Fibroblast of gingiva (primary cell): ENCODE results near the gene LMAN1L.

ENCODE experiments used
- DNase-seq: peaks from one replicate; pipeline ENCODE4 v3.0.0-alpha.2; 2011; ENCODE audit warnings: low read depth

Gene LMAN1L

DNA sequence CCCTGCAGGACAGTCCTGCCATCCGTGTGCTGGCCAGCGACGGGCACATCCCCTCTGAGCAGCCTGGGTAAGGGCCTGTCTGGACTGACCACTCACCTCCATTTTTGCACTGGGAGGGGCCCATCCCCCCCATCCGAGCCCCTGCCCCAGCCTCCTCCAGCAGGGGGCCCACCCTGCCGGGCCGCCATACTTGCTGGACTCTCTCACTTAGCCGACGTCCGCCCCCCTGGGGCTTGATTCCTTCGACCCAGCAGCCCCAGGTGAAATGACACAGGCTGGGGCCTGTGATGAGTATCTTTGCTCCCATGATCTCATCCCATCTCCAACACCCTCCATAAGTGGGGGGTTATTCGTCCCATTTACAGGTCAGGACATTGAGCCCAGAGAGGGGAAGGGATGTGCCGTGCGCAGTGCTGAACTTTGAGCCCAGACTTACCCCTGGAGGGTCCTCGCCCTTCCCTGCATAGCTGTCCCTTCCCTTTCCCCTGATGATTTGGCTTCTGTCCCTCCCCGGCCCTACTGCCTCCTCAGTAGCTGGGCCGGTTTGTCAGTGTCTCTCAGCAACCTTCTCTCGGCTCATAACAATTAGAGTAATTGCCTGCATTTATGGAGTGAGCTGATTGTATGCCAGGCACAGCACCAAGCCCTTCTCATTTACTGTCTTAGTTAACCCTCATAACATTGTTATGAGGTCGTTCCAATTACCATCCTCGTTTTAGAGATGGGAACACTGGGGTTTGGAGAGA, 4.2 kb downstream of the LMAN1L start:
- no peak for DNase-seq

DNA sequence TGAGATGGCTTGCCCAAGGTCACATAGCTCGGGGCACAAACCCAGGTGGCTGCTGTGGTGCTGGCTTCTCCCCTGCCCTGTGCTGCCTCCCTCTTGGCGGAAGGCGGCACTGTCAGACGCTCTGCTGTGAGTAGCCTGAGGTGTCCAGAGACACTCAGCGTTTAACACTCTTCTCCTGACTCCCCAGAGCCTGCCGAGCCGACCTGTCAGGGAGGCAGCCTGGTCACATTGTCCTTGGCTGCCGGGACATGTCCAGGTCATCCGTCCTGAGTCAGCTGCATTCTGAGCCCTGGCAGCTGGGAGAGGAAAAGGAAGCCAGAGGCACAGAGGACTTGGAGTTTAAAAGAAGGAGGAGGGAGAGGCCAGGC, 4.7 kb downstream of the LMAN1L start:
- DNase-seq, result no peak

DNA sequence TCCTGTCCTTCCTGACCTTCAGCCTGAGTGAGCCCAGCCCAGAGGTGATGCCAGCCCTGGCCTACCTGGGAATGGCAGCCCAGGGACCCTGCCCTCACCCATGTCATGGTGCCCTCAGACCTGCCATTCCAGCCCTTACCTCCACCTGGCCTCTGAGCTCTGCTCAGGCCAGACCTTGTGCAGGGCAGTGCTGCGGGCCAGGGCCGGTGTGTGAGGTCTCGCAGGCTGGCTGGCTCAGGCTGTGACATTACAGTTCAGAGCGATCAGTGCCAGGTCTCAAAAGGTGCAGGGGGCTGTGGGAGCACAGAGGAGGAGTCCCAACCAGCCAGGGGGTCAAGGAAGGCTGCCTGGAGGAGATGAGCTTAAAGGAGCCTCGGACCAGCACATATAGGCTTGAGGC, 7.4 kb downstream of the LMAN1L start:
- no peak for DNase-seq

DNA sequence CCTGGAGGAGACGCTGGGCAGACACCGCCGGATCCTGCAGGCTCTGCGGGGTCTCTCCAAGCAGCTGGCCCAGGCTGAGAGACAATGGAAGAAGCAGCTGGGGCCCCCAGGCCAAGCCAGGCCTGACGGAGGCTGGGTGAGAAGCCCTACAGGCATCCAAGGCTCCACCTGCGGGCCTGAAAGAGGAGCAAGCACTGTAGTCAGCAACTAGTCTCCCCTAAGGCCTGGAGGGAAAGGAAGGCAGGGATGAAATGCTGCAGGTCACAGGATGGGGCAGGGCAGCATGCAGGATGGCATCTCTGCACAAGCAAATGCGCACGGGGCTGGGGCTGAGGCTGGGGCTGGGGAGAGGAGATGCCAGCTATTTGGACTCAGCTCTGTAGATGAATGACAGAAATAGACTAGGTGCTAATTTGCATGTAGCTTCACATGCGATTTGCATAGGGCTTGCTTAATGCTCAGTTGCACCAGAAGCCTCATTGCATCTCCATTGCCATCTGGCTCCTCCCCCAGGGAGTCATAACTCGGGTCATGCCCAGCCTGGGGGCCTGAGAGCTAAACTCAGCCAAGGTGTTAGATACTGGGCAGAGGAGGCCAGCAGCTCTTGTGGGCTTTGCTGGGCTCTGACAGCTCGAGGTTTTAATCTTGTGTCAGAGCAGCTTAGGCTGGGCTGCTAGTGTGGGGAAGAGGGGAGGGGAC, 8.6 kb downstream of the LMAN1L start:
- no peak for DNase-seq

DNA sequence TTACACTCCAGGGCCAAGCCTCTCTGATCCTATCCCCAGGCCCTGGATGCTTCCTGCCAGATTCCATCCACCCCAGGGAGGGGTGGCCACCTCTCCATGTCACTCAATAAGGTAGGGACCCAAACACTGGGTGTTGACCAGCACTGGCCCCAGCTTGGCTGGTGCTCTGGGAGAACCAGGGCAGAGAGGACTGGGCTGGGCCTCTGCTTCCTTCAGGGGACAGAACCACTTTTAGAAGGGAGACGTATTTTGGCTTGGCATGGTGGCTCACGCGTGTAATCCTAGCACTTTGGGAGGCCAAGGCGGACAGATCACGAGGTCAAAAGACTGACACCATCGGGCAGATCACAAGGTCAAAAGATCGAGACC, 9.1 kb downstream of the LMAN1L start:
- no peak for DNase-seq

DNA sequence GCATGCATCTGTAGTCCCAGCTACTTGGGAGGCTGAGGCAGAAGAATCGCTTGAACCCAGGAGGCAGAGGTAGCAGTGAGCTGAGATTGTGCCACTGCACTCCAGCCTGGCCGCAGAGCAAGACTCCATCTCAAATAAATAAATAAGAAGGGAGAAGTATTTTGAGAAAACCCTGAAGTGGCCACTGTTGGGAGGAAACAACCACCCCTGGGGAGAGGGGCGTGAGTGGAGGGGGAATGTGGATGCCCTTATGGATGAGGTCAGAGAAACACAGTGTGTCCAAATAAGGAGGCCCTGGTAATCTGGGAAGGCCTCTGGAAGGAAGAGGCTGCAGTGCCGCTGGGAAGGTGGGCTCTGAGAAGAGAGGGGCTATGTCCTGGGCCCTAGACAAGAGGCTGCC, 9.6 kb downstream of the LMAN1L start:
- no peak for DNase-seq

DNA sequence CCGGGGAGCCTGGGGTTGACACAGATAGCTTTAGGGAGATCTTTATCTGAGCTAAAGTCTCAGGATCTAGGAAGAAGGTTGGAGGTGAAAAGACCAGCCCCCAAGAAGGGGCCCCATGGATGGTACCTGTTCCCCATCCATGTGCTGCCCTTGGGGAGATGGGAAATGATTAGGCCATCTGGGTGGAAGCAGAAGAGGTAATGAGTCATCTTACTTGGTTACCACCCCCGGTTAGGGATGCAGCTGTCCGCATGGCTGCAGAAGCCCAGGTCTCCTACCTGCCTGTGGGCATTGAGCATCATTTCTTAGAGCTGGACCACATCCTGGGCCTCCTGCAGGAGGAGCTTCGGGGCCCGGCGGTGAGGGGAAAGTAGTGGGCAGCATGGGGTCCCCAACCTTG, 10.7 kb downstream of the LMAN1L start:
- DNase-seq, result no peak

DNA sequence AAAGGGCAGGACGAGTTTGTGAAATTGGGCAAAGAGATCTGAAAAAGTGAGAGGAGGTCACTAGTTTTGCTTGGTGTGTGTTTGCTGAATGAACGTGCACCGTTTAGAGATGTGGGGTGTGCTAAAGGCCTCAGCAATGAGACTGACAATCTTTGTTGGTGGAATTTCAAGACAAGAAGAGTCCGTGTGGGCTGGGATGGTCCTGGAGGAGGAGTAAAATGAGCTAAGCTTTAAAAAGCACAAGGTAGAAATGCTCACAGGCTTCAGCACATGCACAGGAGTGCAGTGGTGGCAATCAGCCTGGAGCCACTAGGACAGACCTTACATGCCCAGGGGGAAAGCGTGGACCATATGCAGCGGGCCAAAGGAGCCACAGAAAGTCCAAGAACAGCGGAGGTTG, 12.3 kb downstream of the LMAN1L start:
- no peak for DNase-seq

DNA sequence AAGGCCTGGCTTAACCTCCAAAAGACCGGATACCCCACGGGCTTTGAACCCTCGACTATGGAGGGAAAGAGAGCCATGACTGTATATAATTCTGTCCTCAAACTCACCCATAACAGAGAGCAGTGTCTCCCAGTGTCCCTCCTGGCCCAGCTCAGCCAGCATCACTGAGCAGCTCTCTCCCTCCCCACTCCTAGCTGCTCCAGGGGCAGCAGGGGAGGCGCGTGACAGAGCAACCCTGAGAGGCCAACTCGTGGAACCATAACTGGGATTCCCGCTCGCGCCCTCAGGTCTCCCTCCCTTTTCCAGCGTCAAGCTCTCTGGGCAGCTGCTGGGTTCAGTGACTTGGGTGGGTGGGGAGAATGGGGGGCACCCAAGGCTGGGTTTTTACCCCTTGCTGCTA, 13.2 kb downstream of the LMAN1L start:
- DNase-seq, result no peak

DNA sequence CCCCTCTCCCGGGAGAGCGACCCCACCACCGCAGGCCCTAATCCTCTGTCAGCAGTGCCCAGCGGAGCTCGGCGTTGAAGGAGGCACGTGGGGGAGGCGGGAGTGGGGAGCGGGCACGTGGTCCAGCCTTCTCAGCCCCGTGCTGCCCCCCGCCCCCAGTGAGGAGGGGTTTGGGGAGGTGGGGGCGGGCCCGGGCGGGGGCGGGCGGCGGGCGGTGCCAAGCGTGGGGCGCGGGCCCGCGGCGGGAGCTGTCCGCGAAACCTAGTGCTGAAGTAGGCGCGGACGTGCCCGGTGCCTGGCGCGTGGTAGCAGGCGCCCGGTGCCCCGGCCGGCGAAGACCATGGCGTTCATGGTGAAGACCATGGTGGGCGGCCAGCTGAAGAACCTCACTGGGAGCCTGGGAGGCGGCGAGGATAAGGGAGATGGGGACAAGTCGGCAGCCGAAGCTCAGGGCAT, 13.8 kb downstream of the LMAN1L start, which contains the start of gene CPLX3:
CPLX3 (plus strand) TSS at position 264 of the 456 bp plus-strand sequence; CDS start at position 341, 77 bp downstream.
- no peak for DNase-seq

DNA sequence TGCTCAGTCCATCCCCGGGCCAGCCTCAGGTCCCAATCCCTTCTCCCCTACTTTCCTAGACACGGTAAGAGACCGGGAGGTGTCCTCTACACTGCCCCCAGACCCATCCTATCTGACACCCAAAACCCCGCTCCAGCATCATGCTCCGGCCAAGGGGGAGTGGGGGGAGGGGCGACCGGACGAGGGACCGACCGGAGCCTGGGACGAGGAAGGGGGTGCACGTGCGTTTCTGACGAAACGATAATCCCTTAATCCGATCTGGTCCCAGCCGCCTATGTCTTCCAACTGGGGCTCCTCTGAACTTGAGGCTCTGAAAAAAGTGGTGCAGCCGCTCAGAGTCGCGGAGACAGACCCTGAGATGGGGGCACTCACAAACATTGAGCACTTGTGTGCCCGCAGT, 14.3 kb downstream of the LMAN1L start:
- DNase-seq, result no peak

DNA sequence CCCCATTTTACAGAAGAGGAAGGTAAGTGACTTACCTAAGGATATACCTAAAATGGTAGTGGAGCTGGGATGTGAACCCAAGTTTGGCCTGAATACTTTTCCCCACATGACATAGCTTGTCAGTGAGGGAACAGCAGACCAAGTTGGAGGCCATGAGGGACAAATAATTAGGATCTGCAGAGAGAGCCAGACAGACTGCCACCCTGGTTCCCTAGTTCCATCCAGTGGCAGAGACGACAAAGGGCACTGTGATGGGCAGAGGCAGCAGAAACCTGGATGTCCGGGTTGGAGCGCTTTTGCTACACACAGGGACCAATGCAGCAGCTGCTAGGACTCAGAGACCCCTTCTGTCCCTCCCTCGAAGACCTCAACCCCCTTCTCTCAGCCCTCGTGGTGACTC, 15.0 kb downstream of the LMAN1L start:
- DNase-seq, result no peak

DNA sequence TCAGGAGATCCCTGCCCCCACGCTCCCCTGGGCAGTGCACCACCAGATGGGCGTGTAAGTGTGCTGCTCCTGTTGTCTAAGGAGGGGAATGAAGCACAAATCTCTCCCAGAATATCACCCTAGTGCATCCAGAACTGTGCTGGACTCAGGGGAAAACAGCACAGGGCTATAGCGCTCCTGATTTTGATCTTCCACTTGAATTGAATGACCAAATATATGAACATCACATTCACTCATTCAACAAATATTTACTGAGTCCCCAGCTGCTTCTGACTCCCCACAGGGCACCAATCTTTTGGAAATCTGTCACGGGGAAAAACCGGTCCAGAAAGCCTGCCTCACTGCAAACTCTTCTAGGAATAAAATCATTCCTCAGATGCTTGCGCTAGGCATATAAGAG, 16.2 kb downstream of the LMAN1L start:
- DNase-seq, result no peak

DNA sequence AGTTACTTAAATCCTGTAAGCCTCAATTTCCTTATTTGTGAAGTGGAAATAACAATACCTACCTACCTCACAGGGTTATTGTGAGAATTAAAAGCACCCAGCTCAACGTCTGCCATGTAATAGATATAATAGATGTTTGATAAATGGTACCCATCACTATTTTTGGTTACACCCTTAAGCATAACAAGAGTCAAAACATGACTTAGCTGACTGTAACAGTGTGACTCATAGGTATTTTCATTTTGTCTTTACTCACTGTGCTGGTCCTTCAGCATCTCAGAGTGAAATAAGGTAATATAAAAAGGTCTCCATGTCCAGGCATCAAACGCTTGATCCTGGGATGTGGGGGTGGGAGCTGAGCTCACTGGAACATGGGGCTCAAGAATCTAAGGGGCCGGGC, 16.9 kb downstream of the LMAN1L start:
- no peak for DNase-seq

DNA sequence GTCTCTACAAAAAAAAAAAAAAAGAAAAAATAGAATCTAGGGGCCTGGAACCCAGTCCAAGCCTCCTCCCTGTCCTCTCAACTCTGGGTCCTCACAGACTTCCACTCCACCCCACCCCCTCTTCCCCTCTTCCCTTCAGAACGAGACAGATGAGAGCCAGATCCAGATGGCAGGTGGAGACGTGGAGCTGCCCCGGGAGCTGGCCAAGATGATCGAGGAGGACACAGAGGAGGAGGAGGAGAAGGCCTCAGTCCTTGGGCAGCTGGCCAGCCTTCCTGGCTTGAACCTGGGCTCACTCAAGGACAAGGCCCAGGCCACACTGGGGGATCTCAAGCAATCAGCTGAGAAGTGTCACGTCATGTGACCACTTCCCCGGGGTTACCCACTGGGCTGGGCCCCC, 17.4 kb downstream of the LMAN1L start:
- DNase-seq, result no peak

DNA sequence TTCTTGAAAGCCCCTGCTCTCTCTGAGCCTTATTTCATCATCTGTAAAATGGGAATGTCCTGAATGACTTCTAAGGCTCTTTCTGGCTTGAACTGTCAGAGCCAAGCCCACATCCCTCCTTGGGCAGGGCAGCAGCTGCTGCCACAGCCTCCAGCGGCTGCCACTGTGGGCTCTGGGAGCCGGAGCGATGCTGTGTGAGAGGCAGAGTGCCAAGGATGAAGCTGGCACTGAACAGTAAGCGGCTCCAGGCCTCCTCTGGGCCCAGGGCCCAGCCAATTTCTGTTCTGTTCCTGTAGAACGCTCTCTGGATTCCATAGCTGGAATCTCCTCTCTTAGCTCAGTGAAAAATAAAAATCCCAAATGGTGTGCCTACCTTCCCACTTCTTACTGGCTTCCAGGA, 18.2 kb downstream of the LMAN1L start:
- DNase-seq, result peak; percentile 34

DNA sequence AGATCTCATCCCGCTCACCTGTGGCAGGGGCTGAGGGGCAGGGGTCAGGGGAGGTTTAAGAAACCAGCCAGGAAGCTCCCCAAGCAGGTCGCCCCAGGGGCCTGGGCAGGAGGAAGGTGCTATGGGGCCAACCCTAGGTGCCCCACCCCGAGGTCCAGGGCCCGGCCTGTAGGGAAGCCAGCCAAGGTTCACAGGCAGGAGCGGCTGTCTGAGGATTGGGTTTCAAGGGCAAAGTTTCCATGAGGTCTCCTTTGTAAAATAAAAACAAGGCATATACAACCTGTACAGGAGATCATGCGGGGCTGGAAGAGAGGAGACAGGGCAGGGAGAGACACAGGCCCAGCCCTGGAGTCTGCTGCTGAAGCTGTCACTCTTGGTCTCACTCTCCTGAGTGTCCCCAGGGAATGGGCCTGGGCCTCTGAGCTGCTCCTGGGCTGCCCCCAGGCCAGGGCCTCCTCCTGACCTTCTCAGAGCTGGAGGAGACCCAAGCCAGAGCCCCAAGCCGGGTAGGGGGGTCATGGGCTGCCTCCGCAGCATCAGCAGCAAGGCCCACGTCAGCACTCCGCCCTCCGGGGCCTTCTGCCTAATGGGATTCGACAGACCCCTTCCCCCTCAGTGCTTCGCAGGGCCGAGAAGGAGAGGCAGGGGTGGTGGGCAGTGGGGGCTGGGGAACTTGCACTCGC, 19.3 kb downstream of the LMAN1L start:
- no peak for DNase-seq

DNA sequence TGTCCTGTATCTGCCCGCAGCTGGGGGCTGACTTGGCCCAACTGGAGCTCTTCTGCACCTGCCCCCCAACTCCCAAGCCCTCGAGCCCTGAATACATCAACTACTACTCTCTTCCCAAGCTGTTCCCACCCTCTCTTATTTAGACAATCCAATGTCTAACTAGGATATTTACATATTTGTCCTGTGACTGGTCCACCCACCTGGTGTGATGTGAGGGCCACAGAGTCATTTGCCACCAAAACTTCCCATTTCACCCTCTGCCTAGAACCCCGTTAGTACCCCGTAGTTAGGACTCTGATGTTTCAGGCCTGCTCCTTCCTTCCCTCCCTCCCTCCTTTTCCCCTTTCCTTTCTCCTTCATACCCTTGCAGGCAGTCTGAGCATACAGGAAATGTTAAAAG, 20.2 kb downstream of the LMAN1L start:
- DNase-seq, result no peak

DNA sequence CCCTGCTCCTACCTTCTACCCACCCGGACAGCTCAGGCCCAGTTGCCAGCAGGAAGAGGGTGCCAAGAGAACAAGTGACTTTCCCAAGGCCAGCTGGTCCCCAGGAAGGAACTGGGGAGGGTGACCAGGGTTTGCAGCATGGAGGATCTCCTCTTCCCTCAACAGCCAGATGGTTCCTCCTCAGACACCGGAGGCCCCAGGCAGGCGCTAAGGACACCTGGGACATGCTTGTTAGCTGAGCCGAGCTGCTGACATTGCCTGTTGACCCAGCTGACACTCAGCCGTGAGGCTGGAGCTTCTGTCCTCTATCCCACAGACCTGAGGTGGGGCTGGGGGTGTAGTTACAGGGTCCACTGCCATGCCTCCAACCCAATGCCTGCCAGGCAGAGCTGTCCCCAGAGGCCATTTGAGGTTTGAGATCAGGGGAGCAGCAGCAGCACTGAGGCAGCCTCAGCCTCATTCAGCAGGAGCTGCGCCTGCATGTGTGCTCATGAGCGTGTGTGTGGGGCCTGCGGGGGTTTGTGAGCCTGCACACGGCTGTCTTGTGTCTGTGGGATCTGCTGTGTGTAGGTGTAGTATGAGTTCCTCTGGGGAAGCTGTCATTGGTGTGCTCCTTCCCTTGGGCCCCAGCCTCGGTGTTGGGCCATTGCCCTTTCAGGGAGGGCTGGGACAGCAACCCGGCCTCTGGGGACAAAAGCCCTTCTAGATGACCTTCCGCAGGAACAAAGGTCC, 20.9 kb downstream of the LMAN1L start:
- no peak for DNase-seq

DNA sequence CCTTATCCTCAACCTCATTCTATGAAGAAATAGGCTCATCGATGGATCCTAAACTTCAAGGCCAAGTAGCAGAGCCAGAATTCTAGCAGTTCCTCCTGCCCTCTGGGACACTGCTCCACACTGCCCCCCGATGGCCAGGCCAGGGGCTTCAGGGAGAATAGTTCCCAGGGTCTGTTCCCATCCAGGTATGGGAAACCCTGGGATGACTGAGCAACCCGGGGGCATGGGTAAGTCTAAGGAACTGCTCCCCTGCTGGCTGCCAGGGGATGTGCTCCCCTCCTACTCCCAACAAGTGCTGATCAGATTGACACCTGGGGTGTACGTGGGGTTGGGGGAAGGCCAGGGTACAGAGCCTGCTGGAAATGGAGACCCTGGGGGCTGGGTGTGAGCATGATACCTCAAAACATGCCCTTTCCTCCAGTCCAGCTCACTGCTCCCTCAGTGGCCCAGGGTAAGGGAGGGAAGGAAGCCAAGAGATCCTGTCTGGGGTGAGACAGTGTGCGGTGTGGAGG, 22.7 kb downstream of the LMAN1L start:
- DNase-seq, result peak; percentile 26

DNA sequence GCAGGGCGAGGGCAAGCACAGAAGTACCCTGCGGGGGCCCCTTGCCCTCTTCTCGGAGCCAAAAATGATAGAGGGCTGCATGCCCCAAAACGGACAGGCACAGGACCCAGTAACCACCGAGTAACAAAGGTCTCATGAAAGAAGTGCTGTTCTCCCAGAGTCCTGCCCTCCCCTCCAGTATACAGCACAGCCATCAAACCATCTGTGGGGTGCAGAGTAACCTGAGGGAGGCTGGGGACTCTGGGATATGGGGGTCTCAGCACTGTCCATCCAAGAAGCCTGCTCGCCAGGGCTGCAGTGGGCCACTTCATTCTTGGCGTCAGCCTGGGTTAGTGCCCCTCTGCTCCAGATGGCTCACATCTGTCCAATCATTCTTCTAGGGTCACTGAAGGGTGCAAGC, 24.2 kb downstream of the LMAN1L start:
- no peak for DNase-seq

DNA sequence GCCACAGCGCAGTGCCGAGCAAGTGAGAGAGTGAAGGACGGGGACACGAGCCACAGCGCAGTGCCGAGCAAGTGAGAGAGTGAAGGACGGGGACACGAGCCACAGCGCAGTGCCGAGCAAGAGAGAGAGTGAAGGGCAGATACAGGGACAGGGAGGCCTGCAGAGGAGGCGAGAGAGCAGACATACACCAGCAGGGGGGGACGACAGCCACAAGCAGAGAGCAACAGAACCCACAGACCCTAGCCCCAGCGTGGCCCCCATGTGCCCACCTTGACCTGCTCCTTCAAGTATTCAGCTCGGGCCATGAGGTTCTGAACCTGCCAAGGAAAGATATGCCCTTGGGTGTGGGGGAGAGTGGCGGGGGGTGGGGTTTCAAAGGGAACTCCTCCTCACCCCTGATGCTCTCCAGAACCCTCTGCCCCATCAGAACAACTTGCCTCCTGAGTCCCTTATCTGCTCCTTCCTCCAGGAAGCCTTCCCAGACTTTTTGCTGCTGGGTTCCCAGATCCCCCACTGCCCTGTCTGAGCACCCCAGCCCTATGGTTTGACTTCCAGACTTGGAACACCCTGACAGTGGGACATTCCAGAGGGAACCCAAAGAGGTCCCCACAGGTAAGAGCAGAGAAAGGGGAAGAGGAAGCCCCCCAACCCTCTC, 25.0 kb downstream of the LMAN1L start:
- DNase-seq, result no peak
